ENCODE results near the gene SPATA25.

- TF ChIP-seq CTCF (IDR thresholded peaks at IDR 0.05) (no peak), POLR2A (IDR thresholded peaks at IDR 0.05) (no peak)
Observed at GRCh38 chr20:45893831-45894230, 6.4 kb upstream of the SPATA25 start.
